CD4-positive, alpha-beta T cell treated with Interleukin-12 subunit alpha and Interleukin-12 subunit beta, for 1 hour (primary cell): ENCODE data around the gene MAG.
"Not testable (repeated sequence)": the region's sequence is repeated elsewhere in the genome, so short reads cannot be mapped to it uniquely, and the experiment has no call there.

ENCODE experiments used
- DNase-seq: peaks from one replicate; pipeline ENCODE4 v3.0.0-alpha.2; 2020

MAG gene

DNA sequence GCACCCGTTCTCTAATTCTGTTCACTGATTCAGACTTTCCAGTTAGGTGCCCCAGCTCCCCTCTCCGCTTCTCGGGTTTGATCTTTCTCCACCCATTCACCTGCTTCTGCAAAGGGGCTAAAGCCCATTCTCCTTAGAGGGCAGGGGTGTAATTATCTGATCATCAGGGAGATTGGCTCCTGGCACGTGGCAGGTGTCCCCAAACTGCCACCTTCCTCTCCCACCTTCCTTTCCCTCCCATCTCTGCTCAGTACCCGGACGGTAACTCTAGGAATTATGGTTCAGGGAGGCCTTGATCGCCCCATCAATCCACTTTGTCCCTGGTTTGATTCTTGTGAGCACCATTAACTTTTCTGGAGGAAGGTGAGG lies 56.0 kb downstream of the MAG start:
- DNase-seq, result no peak

DNA sequence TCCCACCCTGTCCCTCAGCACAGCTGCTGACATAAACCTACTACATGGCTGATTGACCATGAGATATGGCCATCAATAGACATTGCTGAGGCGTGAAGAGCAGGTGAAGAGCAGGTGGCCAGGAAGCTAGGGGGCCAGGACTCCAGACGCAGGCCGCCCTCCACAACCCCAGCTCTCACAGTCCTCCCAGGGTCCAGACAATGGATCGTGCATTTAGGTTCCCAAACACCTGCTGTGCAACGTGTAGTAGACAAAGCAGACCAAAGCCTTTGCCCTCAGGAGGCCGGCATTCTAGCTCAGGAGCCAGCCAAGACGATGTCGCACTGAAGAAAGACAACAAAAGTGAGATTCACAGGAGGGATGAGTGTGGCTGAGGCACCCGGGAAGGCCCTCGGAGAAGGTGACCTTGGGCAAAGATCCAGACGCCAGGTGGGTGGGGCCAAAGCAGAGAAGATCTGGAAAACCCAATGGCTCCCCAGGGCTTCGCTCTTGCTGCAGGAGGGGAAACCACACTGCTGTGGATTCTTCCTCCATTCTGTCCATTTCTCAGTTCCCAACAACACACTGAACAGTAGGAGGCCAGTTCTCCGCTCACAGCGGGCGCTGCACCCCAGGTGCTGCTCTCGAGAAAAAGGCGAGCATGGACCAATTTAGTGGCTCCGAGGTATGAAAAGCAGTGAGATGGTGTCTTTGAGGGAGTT lies 57.1 kb downstream of the MAG start:
- DNase-seq, result no peak

DNA sequence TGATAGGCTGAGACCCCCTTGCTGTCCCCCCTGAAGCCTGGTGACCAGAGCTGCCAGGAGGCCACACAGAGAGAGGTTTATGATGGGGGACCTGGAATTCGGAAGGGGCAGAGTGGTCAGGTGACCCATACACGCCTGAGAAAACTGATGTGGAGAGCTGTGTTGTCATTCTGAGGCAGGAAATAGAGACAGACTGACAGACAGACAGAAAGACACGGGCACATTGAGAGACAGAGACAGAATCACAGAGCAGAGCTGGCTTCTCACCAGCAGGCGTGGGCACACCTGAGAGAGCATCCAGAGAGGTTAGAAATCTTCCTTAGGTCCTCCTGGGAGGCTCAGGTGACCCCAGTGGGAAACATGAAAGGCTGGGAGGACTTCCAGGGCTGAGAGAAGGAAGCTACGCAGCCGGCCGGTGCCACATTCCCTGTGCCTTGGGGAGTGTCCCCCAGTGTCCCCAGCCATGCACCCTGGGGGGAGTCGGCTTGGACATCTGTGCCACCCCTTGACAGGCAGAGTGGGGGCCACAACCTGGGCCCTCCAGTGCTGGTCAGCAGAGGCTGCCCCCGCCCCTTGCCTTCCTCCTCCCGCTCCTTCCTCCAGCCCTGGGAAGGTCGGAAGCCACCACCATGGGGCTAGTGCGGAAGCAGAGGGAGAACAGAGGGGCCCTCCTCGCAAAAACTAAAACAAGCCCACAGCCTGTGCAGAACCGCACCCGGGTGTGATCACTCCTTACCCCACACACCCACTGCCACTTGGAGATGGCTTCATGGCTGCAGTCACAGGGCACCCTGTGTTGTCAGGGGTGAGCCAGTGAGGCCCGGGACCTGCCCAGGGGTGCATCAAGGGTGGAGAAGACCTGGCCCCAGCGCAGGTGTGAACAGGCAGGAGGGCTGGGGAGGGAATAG lies 57.9 kb downstream of the MAG start:
- DNase-seq, result no peak

DNA sequence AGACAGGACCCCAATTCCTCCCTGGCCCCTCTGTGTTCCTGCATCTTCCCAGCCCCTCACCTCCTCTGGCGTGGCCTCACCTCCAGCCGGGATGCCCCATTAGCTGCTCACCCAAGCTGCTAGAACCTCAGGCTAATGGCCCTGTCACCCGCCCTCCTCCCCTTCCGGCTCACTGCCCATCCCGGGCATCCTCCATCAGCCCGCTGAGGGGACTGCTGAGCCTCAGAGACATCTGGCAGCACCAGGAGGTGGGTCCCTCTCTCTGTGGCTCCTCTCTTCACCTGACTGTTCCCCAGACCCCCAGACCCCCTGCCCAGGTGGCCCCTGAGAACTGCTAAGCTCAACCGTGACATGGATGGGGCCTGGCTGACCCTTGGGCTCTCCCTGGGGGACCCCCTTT lies 58.6 kb downstream of the MAG start:
- no peak for DNase-seq

DNA sequence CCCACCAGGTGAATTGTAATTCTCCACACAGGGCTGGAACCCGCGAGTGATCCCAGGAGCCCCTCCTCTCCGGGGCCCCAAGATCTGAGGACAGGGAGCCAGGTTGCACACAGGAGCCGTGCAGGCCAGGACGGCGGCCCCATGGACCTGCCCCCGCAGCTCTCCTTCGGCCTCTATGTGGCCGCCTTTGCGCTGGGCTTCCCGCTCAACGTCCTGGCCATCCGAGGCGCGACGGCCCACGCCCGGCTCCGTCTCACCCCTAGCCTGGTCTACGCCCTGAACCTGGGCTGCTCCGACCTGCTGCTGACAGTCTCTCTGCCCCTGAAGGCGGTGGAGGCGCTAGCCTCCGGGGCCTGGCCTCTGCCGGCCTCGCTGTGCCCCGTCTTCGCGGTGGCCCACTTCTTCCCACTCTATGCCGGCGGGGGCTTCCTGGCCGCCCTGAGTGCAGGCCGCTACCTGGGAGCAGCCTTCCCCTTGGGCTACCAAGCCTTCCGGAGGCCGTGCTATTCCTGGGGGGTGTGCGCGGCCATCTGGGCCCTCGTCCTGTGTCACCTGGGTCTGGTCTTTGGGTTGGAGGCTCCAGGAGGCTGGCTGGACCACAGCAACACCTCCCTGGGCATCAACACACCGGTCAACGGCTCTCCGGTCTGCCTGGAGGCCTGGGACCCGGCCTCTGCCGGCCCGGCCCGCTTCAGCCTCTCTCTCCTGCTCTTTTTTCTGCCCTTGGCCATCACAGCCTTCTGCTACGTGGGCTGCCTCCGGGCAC lies 59.6 kb downstream of the MAG start:
- no peak for DNase-seq

DNA sequence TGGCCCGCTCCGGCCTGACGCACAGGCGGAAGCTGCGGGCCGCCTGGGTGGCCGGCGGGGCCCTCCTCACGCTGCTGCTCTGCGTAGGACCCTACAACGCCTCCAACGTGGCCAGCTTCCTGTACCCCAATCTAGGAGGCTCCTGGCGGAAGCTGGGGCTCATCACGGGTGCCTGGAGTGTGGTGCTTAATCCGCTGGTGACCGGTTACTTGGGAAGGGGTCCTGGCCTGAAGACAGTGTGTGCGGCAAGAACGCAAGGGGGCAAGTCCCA lies 60.2 kb downstream of the MAG start:
- DNase-seq, result no peak

DNA sequence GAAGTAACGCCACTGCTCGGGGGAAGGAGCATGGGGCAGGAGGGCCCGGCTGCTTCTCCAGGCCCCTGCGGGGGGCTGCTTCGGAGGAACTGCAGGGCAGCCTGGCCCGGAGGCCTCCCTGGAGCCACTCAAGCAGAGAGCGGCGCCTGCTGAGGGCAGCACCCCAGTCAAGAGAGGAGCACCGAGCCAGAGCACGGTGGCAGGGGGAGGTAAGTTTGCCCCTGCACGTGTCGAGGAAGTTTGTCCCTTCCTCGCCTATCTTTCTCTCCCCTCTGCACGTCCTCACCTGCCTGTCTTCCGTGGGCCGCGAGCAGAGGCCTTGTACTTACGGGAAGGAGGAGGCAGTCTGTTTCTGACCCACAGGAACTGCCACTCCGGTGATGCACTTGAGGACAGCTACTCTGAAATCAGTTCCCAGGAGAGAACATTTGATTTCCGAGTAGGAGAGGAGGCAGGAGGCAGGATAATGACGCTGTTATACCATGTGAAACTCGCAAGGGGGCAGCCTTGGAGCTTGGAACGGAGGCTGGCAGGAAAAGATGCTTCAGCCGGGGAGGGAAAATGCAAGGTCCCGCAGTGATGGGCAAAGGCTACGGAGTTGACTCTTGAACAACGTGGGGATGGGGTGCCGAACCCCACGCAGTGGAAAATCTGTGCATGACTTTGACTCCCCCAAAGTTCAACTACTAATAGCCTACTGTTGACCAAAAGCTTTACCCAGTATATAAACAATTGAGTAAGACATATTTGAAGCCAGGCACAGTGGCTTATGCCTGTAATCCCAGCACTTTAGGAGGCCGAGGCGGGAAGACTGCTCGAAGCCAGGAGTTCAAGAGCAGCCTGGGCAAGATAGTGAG lies 60.7 kb downstream of the MAG start:
- peak; percentile 79 for DNase-seq

DNA sequence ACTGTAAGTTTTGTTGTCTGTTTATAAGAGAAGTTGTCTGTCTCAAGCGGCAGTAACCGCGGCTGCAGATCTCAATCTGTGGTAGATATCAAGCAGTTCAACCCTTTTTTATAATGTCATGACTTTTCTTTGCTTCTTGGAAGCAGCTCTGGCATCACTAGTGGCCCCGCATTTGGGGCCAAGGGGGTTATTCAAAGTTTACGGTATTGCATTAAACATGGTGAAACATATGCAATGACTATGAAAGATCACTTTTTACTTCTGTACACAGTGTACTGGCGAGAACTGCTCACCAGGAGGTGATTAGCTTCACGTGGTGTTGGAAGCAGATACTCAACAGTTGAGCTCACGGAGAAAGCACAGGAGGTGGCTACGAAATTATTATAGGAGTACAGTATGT lies 61.7 kb downstream of the MAG start:
- DNase-seq, result no peak

DNA sequence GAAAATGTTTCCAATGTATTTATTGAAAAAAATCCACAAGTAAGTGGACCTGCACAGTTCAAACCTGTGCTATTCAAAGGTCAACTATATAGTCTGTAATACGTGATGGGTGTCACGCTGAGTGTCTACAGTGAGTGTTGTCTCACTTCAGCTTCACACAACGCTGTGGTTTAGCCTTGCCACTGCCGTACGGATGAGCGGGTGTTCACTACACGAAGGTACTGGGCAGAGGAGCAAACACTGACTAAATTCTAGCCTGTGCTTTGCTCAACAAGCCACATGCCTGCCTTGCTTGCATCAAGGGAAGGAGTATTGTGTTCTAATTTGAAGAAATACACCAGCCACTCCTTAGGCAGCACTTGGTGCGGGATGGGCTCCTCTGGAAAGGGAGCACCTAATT lies 62.9 kb downstream of the MAG start:
- DNase-seq, result no peak

DNA sequence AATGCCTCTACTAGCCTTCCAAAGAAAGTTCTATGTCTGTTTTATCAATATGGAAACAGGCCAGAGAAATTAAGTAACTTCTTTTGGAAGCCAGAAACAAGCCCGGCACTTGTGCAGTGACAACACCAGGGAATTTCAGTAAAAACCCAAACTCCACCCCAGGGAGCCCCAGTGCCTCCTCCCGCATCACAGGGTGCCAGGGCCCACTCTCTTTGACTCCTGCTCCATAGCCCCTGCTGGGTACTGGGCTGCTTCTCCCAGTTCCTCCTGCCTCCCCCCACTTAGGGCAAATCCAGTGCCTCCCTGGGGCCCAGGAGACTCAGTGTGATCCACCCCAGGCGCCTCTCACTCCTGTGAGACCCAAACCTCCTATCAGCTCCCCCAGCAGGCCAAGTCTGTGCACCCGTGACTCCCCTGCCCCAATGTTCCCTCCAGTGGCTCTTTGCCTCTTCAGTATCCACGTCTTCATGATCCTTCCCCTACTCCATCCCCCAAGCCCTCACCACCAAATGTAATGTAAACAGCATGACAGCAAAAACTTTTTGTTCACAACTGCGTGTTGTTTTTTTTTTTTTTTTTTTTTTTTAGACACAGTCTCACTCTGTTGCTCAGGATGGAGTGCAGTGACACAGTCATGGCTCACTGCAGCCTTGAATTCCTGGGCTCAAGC lies 64.0 kb downstream of the MAG start:
- DNase-seq, result no peak

DNA sequence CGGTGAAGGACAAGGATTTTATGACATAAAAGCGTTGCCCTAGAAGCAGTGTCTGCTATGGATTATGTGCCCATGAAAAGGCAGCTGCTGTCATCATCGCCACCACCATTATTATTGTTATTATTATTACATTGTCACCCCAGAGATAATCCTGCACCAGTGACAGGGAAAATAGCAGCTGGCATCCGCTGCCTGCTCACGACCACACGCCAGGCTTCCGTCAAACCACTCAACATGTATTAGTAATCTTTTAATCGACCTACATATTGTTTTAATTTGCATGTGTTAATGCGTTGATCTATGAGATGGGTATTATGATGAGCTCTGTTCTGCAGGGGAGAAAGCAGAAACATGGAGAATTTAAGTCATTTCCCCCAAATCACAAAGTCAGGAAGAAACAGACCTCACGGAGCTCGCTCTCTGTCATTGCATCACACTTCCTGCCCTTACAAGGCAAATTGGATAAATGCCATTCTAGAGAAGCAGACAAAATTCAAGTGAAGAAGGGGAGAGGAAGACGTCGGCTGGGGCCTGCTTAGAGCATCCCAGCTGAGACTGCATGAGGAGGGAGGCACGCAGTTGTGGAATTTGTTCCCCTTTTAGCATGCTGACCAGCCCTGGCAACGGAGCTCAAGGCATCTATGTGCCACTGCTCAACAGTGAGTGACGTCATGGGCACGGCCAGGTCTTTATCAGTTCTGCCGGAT lies 66.1 kb downstream of the MAG start, which contains the start of gene FFAR3:
Gene FFAR3 (plus strand): TSS at position 594 of the 707 bp plus-strand sequence. CDS start 431 bp downstream, outside the sequence.
- DNase-seq, result no peak

DNA sequence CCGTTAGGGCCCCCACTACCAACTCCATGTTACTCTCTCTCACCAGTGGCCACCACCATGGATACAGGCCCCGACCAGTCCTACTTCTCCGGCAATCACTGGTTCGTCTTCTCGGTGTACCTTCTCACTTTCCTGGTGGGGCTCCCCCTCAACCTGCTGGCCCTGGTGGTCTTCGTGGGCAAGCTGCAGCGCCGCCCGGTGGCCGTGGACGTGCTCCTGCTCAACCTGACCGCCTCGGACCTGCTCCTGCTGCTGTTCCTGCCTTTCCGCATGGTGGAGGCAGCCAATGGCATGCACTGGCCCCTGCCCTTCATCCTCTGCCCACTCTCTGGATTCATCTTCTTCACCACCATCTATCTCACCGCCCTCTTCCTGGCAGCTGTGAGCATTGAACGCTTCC lies 66.9 kb downstream of the MAG start:
- DNase-seq, result not testable (repeated sequence)

DNA sequence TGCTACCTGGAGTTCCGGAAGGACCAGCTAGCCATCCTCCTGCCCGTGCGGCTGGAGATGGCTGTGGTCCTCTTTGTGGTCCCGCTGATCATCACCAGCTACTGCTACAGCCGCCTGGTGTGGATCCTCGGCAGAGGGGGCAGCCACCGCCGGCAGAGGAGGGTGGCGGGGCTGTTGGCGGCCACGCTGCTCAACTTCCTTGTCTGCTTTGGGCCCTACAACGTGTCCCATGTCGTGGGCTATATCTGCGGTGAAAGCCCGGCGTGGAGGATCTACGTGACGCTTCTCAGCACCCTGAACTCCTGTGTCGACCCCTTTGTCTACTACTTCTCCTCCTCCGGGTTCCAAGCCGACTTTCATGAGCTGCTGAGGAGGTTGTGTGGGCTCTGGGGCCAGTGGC lies 67.4 kb downstream of the MAG start:
- not testable (repeated sequence) for DNase-seq

DNA sequence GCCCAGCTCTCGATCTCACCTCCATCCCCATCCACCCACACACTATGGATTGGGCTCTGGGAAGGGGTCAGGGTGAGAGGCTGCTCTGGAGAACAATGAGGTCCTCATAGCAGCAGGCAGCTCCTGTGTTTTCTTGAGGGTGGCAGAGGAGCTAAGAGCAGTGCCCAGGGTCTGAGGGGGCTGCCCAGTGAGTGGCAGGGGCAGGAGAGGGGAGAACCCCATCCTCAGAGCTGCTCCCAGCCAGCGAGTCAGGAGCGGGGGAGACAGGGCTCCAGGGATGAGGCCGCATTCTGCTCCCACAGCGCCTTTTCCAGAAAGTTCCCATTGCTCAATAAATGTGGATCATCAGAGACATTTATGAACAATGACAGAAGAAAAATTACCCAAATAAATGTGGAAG lies 68.1 kb downstream of the MAG start:
- DNase-seq, result not testable (repeated sequence)

DNA sequence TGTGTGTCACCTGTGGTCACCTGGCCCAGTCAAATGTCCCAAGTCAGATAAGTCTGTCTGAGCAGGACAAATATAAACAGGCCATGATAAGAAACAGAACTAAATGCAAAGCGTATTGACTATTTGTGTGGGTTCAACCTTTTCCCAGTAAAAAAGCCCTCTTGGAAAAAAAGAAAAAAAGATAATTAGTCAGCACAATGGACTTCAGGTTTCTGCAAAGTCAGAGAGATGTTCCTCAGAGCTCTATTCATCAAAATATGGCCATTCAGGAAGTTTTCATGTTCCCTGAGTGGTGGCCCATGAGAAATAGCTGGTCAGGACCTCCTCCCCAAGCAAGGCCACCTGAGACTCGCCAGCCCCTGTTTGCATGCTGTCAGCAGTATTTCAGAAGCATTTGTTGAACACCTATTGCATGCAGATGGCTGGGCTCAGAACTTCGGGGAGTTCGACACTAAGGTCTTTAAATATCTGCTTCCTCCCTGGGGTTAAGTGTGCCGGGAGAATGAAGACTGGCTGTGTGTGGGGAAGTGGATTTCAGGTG lies 69.0 kb downstream of the MAG start:
- no peak for DNase-seq

DNA sequence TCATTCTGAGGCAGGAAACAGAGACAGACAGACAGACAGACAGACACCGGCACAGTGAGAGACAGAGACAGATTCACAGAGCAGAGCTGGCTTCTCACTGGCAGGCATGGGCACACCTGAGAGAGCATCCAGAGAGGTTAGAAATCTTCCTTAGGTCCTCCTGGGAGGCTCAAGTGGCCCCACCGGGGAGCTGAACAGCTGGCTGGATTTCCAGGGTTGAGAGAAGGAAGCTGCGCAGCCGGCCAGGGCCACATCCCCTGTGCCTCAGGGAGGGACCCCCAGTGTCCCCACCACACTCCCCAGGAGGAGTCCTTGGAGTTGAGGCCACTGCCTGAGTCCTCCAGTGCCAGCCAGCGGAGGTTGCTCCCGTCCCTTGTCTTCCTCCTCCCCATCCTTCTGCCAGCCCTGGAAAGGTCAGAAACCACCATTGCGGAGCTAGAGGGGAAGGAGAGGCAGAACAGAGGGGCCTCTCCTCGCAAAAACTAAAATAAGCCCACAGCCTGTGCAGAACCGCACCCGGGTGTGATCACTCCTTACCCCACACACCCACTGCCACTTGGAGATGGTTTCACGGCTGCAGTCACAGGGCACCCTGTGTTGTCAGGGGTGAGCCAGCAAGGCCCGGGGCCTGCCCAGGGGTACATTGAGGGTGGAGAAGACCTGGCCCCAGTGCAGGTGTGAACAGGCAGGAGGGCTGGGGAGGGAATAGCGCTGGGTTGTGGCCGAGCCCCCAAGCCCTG lies 70.5 kb downstream of the MAG start:
- DNase-seq, result no peak

DNA sequence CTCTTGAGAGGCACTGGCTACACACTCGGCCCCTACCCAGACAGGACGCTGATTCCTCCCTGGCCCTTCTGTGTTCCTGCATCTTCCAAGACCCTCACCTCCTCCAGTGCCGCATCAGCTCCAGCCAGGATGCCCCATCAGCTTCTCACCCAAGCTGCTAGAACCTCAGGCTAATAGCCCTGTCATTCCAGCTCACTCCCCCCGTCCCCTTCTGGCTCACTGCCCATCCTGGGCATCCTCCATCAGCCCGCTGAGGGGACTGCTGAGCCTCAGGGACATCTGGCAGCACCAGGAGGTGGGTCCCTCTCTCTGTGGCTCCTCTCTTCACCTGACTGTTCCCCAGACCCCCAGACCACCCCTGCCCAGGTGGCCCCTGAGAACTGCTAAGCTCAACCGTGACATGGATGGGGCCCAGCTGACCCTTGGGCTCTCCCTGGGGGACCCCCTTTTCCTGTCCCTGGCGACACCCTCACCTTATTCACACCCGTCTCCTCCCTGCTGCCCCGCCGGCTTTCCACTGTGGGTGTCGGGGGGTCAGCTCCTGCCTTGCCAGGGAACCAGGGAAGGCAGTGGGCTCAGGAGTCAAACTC lies 71.1 kb downstream of the MAG start:
- no peak for DNase-seq
